Measurements from ENCODE around the gene OPCML.

OPCML gene

GRCh38 chr11:132962041-132962440 lies 570.3 kb downstream of the OPCML start:
- DNase-seq, result no peak

DNA sequence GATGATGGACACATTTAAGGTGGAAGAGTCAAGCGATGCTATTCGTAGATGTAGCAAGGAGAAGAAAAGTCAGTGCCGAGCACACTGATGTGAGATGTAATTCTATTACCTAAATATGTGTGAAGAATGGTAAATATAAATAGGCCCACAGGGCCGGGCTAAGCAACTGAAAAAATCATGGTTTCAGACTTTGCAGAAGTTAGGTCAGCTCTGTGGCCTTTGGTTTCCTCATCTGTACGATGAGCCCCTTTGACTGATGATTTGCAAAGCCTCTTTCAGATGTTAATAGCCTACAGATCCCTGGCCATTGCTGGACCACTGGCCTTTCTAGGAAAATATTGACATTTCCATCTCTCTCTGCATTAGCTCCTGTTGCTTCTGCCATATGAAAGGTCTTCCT lies 570.8 kb downstream of the OPCML start:
- no peak for DNase-seq

- DNase-seq, result no peak
These were observed 571.8 kb downstream of the OPCML start for GRCh38 chr11:132960273-132961078.

DNA sequence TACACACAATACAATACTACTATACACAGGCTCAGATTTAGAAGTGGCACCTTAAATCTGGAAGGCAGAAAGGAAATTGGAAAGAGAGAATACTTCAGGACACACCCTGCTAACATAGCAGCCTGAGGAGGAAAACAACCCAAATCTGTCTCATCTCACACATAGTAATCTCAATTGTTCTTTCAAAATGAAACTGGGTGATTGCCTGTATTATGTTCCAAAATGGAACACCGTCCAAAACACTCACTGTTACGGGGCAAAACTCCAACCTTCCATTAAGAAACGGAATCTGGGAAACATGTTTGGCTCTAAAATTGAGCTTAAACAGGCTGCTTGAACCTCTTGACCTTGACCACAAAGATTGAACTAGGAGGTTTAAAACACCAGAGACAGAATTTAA lies 572.6 kb downstream of the OPCML start:
- DNase-seq, result no peak

- DNase-seq, result no peak
These were observed 574.4 kb downstream of the OPCML start for GRCh38 chr11:132957881-132958280.

GRCh38 chr11:132948252-132948651 lies 584.0 kb downstream of the OPCML start:
- no peak for DNase-seq

- DNase-seq, result no peak
These were observed 587.7 kb downstream of the OPCML start for GRCh38 chr11:132944569-132944944.

GRCh38 chr11:132943706-132944568 lies 588.4 kb downstream of the OPCML start:
- no peak for DNase-seq

DNA sequence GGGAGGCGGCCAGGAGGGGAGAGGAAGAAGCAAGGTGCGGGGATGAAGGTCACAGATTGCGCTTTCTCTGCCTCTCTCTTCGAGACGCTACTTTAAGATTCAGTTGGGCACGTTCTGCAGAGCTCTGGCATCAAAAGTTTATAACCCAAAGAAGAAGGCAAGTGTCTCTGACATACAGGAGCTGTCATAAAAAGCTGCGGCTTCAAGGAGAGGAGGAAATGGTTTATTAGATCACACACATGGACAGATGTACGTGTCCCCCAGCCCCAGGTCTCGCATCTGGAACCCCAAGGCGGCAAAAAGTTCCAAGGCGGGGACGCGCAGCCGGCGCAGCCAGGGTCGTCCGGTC lies 589.0 kb downstream of the OPCML start:
- no peak for DNase-seq

GRCh38 chr11:132942611-132943356 lies 589.5 kb downstream of the OPCML start:
- DNase-seq, result no peak

DNA sequence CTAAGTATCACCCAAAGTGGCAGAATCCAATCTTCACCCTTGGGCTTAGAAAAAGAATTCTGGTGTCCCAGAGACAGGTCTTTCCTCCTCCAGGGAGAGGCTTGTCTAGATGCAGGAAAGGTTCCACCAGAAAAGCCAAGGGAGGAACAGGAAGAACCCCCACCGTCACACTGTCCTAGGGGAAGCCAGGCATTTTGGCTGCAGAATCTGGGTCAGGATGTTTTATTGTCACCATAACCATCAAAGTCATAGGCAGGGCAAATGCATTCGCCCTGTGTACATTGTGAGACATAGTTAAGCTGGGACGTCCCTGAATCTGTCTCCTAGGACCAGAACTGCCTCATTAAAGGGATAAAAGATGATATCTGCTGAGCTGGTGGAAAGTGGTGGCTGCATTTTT lies 590.5 kb downstream of the OPCML start:
- DNase-seq, result no peak

GRCh38 chr11:132941024-132941646 lies 591.2 kb downstream of the OPCML start:
- DNase-seq, result no peak

GRCh38 chr11:132937016-132937415 lies 595.3 kb downstream of the OPCML start:
- DNase-seq, result no peak

DNA sequence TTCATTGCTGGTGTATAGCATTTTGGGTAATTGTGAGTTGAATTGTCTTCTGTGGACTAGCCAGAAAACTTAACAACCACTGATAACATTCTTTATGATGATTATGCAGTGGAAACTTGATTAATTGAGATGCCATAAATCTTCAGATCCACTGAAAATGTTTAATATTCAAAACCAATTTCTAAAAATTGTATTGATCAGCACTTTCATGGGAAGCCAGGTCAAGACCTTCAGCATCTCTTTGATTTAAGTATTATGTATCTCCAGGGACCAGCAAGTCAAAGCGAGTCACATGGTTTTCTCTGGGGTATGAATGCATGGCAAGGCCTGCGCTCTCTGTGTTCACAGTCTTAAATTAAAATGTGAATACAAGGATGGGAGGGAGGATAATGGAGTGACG lies 596.9 kb downstream of the OPCML start:
- no peak for DNase-seq

- no peak for DNase-seq
These were observed 598.6 kb downstream of the OPCML start for GRCh38 chr11:132933703-132934102.

DNA sequence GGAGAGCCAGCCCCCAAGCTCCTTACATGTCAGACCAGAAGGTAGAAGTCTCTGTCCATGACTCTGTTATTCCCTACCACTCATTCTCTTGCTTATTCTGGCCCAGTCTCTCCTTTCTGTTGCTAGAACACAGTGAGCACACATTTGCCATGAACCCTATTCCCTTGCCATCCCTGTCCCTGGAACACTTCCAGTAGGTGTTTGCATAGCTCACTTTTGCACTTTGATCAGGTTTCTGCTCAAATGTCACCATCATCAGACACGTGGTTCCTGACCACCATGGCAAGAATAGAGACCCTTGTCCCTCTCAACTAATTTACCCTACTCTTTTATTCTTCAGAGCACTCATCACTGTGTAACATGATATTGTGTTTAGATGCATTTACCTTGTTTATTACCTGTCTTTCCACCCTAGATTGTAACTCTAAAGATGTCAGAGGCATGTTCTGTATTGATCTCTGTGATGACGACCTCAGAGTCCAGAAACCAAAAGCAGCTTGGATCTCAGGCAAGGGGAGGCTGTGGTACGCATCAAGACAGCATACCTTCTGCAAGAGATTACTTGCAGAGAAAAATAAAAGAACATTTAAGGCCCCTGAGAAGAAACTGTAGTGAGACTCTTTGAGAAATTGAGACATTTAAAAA lies 606.4 kb downstream of the OPCML start:
- DNase-seq, result no peak

DNA sequence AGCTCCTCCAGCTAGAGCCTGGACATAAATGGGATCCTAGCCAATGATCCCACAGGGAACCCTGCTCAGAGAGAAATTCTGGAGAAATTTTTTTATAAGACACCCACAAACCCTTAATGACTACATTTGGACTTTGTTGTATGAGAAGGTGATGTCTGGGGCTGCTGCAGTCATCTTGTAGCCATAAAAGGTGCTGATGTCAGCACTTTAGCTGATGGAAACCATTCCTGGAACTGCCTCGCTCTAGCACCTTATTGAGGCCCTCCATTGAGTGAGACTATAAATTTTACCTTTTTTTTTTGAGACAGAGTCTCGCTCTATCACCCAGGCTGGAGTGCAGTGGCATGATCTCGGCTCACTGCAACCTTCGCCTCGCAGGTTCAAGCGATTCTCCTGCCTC lies 610.7 kb downstream of the OPCML start:
- no peak for DNase-seq

GRCh38 chr11:132920451-132921096 lies 611.7 kb downstream of the OPCML start:
- no peak for DNase-seq

- DNase-seq, result no peak
These were observed 617.7 kb downstream of the OPCML start for GRCh38 chr11:132914600-132914999.

- DNase-seq, result no peak
These were observed 618.4 kb downstream of the OPCML start for GRCh38 chr11:132913886-132914285.

GRCh38 chr11:132913295-132913694 lies 619.0 kb downstream of the OPCML start:
- DNase-seq, result no peak

DNA sequence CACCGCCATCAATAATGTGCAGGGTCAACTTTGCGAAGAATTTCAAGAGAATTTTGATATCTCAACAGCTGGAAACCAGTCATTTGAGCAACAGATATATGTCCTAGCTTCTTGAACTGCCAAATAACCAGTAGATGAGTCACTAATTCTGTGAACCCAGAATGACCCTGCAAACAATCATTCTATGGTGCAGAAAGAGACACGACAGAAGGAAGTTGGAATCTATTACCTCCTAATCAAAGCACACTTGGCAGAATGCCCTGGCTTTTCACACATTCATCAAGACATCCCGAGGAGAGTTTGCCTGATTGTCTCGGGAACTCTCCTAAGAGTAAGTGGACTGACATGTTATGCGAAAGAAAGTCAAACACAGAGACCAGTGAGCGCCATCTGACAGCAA lies 621.1 kb downstream of the OPCML start:
- no peak for DNase-seq

Data from activated T-cell treated with anti-CD3 and anti-CD28 coated beads for 4 hours (primary cell).